Stimulated activated CD4-positive, alpha-beta T cell treated with anti-CD3 and anti-CD28 coated beads, TNF-alpha, amount 100 ng/mL, for 48 hours (primary cell): ENCODE data around the gene APOBR.
"Not testable (repeated sequence)": the region's sequence is repeated elsewhere in the genome, so short reads cannot be mapped to it uniquely, and the experiment has no call there.

ENCODE experiments used
- DNase-seq, 3 donors: peaks; one replicate each; pipeline ENCODE4 v3.0.0-alpha.2; 2020; ENCODE audit warnings: low read depth in 3 of 3

The APOBR gene

DNA sequence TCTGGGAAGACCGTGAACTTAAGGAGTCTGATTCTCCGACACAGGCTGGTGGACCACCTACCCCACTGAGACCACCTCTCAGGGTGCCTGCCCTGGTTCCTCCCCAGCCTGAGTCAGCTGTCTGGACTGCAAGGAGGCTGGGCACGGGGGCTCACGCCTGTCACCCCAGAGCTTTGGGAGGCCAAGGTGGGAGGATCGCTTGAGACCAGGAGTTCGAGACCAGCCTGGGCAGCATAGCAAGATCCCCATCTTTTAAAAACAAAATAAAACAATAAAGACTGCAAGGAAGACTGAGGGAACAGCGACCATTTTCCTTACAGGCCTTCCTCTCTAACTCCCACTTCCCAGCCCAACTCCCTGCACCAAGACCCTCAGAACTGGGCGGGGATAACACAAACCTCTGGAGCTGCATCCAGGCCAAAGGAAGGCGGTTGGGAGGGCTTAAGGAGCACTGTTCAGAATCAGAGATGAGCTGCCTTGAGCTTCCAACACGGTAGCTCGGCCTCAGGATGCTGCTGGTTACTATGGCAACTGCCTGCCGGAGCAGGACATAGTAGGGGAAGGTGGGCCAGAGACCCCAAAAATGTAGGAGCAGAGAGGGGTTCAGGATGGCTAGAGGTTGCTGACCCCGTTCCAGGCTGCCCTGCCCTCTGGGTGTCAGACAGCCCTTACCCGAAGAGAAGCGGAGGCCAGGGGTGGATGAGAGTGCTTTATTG lies 4.4 kb downstream of the APOBR start:
- DNase-seq: no peak

- no peak for DNase-seq
Measured at GRCh38 chr16:28499854-28500253, 5.4 kb downstream of the APOBR start.

DNA sequence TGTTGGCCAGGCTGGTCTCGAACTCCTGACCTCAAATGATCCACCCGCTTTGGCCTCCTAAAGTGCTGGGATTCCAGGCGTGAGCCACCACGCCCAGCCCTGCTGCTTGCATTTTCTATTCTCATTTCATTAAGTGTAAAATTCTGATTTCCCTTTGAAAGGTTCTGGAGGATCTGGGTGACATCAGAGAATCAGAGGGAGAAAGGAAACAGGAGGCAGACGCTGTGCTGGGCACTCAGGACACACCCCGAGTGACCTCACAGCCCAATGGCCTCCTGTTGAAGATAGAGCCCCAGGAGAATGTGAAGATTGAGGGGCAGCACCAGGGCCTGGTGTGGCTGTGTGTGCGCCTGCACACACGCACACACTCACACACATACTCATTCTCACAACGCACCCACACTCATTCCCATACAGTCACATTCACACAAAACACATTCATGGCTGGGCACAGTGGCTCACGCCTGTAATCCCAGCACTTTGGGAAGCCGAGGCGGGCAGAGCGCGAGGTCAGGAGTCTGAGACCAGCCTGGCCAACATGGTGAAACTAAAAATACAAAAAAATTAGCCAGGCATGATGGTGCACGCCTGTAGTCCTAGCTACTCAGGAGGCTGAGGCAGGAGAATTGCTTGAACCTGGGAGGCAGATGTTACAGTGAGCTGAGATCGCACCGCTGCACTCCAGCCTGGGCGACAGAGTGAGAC lies 6.2 kb downstream of the APOBR start:
- DNase-seq: not testable (repeated sequence)

GRCh38 chr16:28501258-28502232 lies 7.1 kb downstream of the APOBR start:
- no peak for DNase-seq

DNA sequence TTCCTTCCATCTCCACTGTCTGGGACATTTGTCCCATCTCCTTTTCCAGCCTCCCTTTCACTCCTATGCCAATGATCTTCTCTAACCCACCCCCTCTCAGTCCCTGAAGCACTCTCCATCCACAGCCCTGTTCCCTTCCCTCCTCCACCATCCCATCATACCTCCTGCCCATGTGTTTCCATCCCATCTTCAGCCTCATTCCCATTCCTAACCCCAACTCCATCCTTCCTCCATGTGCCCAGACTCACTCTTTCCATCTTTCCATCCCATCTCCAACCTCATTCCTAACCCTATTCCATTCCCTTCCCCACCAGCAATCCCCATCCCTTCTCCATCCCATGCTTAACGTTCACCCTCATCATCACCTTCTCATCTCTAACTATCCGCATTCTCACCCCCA lies 7.8 kb downstream of the APOBR start:
- DNase-seq: no peak

DNA sequence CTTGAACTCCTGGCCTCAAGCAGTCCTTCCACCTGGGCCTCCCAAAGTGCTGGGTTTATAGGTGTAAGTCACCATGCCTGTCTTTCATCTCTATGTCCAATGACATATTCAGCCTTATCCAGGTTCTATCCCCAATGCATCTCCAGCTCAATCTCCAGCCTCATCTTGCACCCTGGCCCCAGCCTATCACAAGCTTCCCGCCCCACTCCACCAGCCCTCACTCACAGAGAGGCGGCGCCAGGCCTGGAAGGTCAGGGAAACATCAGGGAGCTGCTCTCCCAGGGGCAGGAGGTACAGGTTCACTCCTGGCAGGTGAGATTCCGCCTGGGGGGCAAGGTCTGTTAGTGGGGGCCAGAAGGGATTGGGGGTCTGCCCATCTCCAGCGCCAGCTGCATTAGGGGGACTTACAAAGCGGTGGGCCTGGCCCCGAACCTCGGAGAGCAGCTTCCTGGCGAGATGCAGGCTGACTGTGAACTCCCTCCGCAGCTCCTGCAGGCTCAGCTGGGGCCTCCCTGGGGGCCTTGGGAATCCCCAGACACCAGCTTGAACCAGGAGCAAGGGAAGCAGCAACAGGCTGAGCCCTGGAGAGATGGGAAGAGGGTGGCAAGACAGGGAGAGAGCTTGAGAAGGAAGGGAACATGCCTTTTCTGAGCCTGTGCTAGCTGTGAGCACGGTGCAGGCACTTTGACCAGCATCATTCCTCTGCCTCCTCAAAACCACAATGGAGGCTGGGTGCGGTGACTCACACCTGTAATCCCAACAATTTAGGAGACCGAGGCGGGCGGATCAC lies 9.2 kb downstream of the APOBR start:
- no peak for DNase-seq

GRCh38 chr16:28504707-28505404 lies 10.4 kb downstream of the APOBR start:
- DNase-seq: no peak

- no peak for DNase-seq
Measured at GRCh38 chr16:28505489-28506137, 11.2 kb downstream of the APOBR start.

- DNase-seq: no peak
Measured at GRCh38 chr16:28511031-28511430, 16.6 kb downstream of the APOBR start.

DNA sequence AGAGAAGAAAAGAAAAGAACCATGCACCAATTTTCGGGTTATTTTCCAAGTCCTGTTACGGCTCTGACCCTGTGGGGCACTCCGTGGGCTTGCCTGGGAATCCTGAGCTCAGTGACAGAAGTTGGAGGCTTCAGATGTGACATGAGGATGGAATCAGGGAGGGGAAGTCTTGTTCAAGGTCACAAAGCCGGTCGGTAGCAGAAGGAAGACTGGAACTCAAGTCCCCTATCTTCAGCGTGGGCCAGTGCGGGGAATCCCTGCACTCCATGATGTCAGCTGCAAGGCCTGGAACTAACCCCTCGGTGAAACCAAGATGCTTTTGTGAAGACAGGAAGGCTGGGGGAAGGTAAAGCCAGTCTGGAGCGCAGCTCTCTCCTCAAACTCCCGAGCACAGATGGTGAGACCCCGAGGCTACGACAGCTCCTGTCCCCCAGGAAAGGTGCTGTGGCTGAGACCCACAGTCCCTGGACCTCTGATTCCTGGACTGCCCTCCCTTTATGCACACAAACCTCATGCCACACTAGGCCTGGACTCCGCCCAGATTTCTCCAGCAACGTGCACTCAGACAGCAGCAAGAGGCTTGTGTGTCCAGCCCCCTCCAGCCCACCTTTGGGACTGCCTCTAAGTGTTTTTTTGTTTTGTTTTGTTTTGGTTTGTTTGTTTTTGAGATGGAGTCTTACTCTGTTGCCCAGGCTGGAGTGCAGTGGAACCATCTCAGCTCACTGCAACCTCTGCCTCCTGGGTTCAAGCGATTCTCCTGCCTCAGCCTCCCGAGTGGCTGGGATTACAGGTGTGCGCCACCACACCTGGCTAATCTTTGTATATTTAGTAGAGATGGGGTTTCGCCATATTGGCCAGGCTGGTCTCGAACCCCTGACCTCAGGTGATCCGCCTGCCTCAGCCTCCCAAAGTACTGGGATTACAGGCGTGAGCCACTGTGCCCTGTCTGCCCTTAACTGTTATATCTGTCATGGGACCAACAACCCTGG lies 17.7 kb downstream of the APOBR start:
- no peak for DNase-seq

DNA sequence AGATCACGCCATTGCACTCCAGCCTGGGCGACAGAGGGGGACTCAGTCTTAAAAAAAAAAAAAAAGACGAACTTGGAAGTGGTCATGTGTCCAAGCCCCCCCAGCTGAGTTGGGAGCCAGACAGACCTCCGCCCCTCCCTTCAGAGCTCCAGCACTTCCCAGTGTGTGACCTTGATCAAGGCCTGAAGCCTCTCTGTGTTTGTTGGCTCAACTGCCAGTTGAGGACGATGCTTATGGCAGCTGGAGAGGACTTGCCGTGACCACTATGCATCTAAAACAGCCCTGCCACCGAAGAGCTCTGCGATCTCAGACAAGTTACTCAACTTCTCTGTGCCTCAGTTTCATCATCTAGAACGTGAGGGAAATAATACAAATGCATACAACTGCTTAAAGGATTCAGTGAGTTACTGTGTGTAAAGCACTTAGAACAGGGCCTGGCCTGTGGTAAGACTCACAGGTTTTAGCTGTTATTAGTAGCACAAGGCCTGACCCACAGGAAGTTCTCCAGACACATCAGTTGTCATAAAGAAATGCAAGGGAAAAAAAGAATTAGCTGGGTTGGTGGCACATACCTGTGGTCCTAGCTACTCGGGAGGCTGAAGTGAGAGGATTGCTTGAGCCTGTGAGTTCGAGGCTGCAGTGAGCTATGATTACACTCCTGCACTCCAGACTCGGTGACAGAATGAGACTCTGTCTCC lies 19.2 kb downstream of the APOBR start:
- DNase-seq: no peak

- DNase-seq: no peak
Measured at GRCh38 chr16:28514246-28514645, 19.8 kb downstream of the APOBR start.

- DNase-seq: no peak
Measured at GRCh38 chr16:28520672-28521071, 26.2 kb downstream of the APOBR start.

DNA sequence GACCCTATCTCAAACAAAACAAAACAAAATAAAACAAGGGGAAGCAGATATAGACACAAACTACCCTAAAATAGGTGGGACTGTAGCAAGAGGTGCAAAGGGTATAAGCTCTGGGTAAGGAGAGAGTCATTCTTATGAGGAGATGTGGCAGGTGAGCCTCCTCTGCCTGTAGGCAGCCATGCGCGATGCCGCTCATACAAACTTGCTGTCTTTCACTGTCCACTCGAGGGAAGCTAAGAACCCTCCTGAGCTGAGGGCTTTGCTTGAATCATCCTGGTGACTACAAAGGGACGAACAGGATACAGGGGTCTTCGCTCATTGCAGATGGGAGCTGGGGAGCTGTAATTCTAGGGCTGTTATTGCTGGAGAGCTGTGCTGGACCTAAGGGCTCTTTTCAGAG lies 27.0 kb downstream of the APOBR start:
- DNase-seq: no peak

DNA sequence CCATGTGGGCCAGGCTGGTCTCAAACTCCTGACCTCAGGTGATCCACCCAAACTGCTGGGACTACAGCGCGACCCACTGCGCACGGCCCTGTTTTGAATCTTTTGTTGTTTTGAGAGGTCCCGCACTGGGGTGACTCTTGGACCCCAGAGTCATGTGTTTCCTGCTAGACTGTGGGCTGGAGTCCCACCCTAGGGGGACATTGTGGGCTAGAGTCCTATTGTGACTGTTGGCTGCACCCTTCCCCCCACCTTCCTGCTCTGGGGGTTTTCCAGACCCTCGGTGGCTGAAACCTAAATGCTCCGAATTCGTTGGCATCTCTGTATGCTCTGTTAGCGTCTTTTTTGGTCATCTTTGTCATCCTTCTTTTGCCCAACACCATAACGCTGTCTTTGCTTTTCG lies 28.3 kb downstream of the APOBR start:
- no peak for DNase-seq

DNA sequence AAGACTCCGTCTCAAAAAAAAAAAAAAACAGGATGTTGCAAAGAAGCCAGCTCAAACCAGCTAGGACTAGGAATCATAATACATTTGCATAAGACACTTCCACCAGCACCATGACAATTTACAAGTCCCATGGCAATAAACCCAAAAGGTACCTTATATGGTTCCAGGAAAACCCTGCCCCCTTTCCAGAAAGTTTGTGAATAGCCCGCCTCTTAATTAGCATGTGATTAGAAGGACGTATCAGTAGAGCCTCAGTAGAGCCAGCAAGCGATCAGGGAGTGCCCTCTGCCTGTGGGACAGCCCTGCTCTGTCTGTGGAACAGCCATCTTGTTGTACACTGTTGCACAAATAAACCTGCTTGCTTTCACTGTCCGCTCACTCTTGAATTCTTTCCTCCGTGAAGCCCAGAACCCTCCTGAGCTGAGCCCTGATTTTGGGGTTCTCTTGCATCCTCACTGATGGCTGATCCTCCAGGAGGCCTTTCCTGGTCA lies 30.3 kb downstream of the APOBR start:
- DNase-seq: no peak

DNA sequence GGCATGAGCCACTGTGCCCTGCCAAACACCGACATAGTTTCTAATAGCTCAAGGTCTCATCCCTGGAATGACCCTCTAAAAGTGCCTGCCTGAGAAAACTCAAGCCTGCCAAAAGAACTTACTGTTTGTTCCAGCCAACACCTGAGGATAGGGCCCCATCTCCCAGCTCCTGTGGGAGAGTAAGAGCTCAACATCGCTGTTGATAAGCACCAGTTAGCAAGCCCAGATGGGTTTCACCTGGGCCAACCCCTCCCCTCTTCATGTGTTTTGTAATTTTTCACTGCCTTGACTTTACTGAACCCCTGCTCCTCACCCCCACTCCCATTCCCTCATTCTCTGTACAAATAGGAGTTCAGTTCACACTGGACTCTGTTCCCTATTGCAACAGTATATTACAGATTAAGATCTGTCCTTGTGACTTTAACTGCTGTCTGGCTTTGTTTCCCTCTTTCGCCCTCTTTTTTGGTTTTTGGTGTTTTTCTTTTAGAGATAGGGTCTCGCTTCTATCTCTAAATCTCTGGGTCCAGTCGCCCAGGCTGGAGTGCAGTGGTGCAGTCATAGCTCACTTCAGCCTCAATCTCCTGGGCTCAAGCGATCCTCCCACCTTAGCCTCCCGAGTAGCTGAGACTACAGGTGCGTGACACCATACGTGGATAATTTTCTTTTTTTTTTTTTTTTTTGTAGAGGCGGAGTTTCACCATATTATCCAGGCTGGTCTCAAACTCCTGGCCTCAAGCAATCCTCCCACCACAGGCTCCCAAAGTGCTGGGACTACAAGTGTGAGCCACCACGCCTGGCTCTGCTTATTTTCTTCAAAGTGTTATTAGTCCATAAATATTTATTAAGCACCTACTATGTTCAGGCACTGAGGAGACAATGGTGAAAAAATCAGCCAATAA lies 32.0 kb downstream of the APOBR start:
- DNase-seq: no peak
